CD4-positive, alpha-beta T cell treated with Interleukin-6 at 100 ng/mL for 8 hours (primary cell): ENCODE measurements around the gene YOD1.

Experiments
- DNase-seq: peaks from one replicate; pipeline ENCODE4 v3.0.0-alpha.2; 2020; ENCODE audit warnings: mixed read lengths, low spot score

YOD1 gene

GRCh38 chr1:207051191-207051943 lies at the start of gene YOD1:
Gene YOD1, minus strand, starts transcription at chr1:207051208. Its CDS starts 178 bp downstream, at chr1:207051030.
- DNase-seq = no peak

- DNase-seq = no peak
These were observed 46.9 kb upstream of the YOD1 start for GRCh38 chr1:207097871-207098324.

- DNase-seq = no peak
These were observed 42.9 kb upstream of the YOD1 start for GRCh38 chr1:207093944-207094343.

GRCh38 chr1:207091200-207091908 lies 40.3 kb upstream of the YOD1 start:
- no peak for DNase-seq

GRCh38 chr1:207089627-207090355 lies 38.8 kb upstream of the YOD1 start:
- DNase-seq = no peak

GRCh38 chr1:207088701-207089626 lies 38.0 kb upstream of the YOD1 start, which contains the start of gene C4BPB:
Gene C4BPB, plus strand, starts transcription at chr1:207088860. Its CDS starts 672 bp downstream, at chr1:207089532.
- DNase-seq = peak; percentile 3

- DNase-seq = no peak
These were observed 37.2 kb upstream of the YOD1 start for GRCh38 chr1:207088161-207088560.

GRCh38 chr1:207085887-207086286 lies 34.9 kb upstream of the YOD1 start:
- DNase-seq = no peak

GRCh38 chr1:207084701-207085180 lies 33.7 kb upstream of the YOD1 start:
- peak; percentile 62 for DNase-seq

GRCh38 chr1:207084232-207084631 lies 33.2 kb upstream of the YOD1 start:
- DNase-seq = no peak

GRCh38 chr1:207081806-207082205 lies 30.8 kb upstream of the YOD1 start:
- DNase-seq = no peak

GRCh38 chr1:207081088-207081487 lies 30.1 kb upstream of the YOD1 start:
- no peak for DNase-seq

- DNase-seq = no peak
These were observed 28.8 kb upstream of the YOD1 start for GRCh38 chr1:207079706-207080241.

- no peak for DNase-seq
These were observed 27.6 kb upstream of the YOD1 start for GRCh38 chr1:207078578-207079132.

GRCh38 chr1:207077470-207078377 lies 26.7 kb upstream of the YOD1 start:
- DNase-seq = peak; percentile 69

- no peak for DNase-seq
These were observed 26.0 kb upstream of the YOD1 start for GRCh38 chr1:207077012-207077411.

- no peak for DNase-seq
These were observed 25.4 kb upstream of the YOD1 start for GRCh38 chr1:207076181-207076955.

GRCh38 chr1:207073906-207074820 lies 23.2 kb upstream of the YOD1 start:
- no peak for DNase-seq
